HL-60 (cell line): ENCODE measurements around the gene CLNK.

Source experiments
- DNase-seq, 2 experiments: peaks; one replicate each; pipeline ENCODE4 v3.0.0-alpha.2; 2010 to 2020; ENCODE audit warnings: low read depth in 1 of 2, low spot score in 1 of 2
- H3K27ac ChIP-seq: fragments of 250-450 bp; sonication (Bioruptor Pico); replicated peaks from 2 replicates; pipeline ENCODE4 v1.5.1; 2020; ENCODE audit warnings: mild to moderate bottlenecking, moderate library complexity
- H3K27me3 ChIP-seq: fragments of 250-450 bp; sonication (Bioruptor Pico); 2 replicates; pipeline ENCODE4 v1.5.1; 2021; ENCODE audit warnings: mild to moderate bottlenecking, moderate library complexity; ENCODE audit not compliant: insufficient read depth, poor library complexity, severe bottlenecking
- H3K4me3 ChIP-seq: replicated peaks from 2 replicates; pipeline ENCODE4 v1.5.1; 2011; ENCODE audit warnings: mild to moderate bottlenecking, control low read depth, low read length; ENCODE audit not compliant: insufficient read depth
- CTCF ChIP-seq: IDR thresholded peaks from one replicate; pipeline ENCODE4 v1.5.1; 2011; ENCODE audit warnings: low read length, control low read depth, inconsistent platforms; ENCODE audit not compliant: insufficient read depth
- GABPA ChIP-seq: IDR thresholded peaks from 2 replicates; pipeline ENCODE4 v1.6.1; 2012; ENCODE audit warnings: low read depth
- POLR2AphosphoS5 ChIP-seq: IDR thresholded peaks from 2 replicates; pipeline ENCODE4 v1.6.1; 2012; ENCODE audit warnings: low read depth
- REST ChIP-seq: IDR thresholded peaks from 2 replicates; pipeline ENCODE4 v1.6.1; 2012; ENCODE audit warnings: low read depth; ENCODE audit not compliant: insufficient replicate concordance
- SPI1 ChIP-seq: IDR thresholded peaks from 2 replicates; pipeline ENCODE4 v1.6.1; 2012; ENCODE audit warnings: low read depth, mild to moderate bottlenecking, borderline replicate concordance

Gene CLNK

GRCh38 chr4:10571909-10572308, 112.7 kb downstream of the CLNK start:
- no peaks in the 10 kb centered on the region for H3K27me3 ChIP-seq
- no peak overlapping the region for H3K4me3 ChIP-seq
- H3K27ac ChIP-seq: no peak overlapping the region
- DNase-seq: no peak
- TF ChIP-seq CTCF (no peak), GABPA (no peak), SPI1 (no peak), POLR2AphosphoS5 (no peak), REST (no peak)

- Histone ChIP-seq H3K27ac (no peak overlapping the region), H3K27me3 (no peaks in the 10 kb centered on the region), H3K4me3 (no peak overlapping the region)
- TF ChIP-seq CTCF: no peak
- TF ChIP-seq SPI1: no peak
- no peak for TF ChIP-seq POLR2AphosphoS5
- no peak for TF ChIP-seq GABPA
- no peak for TF ChIP-seq REST
- no peak for DNase-seq
Observed at GRCh38 chr4:10569491-10569890, 115.1 kb downstream of the CLNK start.

- DNase-seq: no peak
- H3K27ac ChIP-seq: no peak overlapping the region
- no peak overlapping the region for H3K4me3 ChIP-seq
- H3K27me3 ChIP-seq: no peaks in the 10 kb centered on the region
- TF ChIP-seq GABPA: no peak
- no peak for TF ChIP-seq SPI1
- TF ChIP-seq REST: no peak
- no peak for TF ChIP-seq CTCF
- no peak for TF ChIP-seq POLR2AphosphoS5
Observed at GRCh38 chr4:10567766-10568165, 116.8 kb downstream of the CLNK start.
